Right cardiac atrium (tissue), 5 donors: ENCODE data around the gene ABHD16B. TPM values are rescaled to one million over a fixed set of nuclear protein-coding genes. Genes with fewer than 3 reads are reported as not detected.

Experiments used
- ATAC-seq, 2 donors: fragments of 200-7000 bp; cut with Tn5 transposase; one replicate each; pipeline versions ENCODE4 v1.8.0 to v1.9.1; 2020; ENCODE audit warnings: moderate library complexity in 2 of 2, mild to moderate bottlenecking in 1 of 2
- DNase-seq, 3 donors: peaks; one replicate each; pipeline ENCODE4 v3.0.0-alpha.2; 2020
- H3K27ac ChIP-seq: one replicate; pipeline ENCODE4 v1.5.1; 2013; ENCODE audit warnings: mild to moderate bottlenecking, low read length, control low read depth, moderate library complexity
- H3K27me3 ChIP-seq: one replicate; pipeline ENCODE4 v1.6.1; 2013; ENCODE audit not compliant: control insufficient read depth, insufficient read depth
- H3K4me1 ChIP-seq: one replicate; pipeline ENCODE4 v1.6.1; 2013; ENCODE audit warnings: low read length; ENCODE audit not compliant: control insufficient read depth, insufficient read depth
- H3K4me3 ChIP-seq: one replicate; pipeline ENCODE4 v1.5.1; 2013; ENCODE audit warnings: low read length, control low read depth
- H3K9me3 ChIP-seq: one replicate; pipeline ENCODE4 v1.6.1; 2013; ENCODE audit warnings: low read length; ENCODE audit not compliant: control insufficient read depth
- WGBS: extraction: QIAGEN DNeasy Blood & Tissue Kit; methylation state at CpG from one replicate; pipeline ENCODE4 v1.1.7; 2013; 5-methylcytosine and 5-hydroxymethylcytosine counted together
- intact Hi-C, 4 donors: fragments of 100-400 bp; cut with DNase I; formaldehyde crosslinking; loops; one replicate each; pipeline versions ENCODE4 v1.11.0 to v1.14.0; 2022 to 2023
- polyA plus RNA-seq: library from polyadenylated mRNA; stranded (reverse); fragments of 200-250 nt; gene quantifications from one replicate; pipeline ENCODE4 v1.2.3, GENCODE V29; 2013
- total RNA-seq, 4 donors: library from RNA; stranded (reverse); fragmentation: NEBNext Ultra II Directional; extraction: Animal tissue kit (Norgen Biotek cat#: 25700); gene quantifications; one replicate each; pipeline ENCODE4 v1.2.1, GENCODE V29; 2021
- donor health status: healthy with polysubstance abuse.
- donor health status: DM: no; HTN: yes; CAD: no.
- donor health status: DM: no; HTN: no; CAD: no.
- donor health status: DM: no; HTN: yes; CAD: no; lungs with severe emphysema.
- donor health status: DM: yes; HTN: yes; CAD: no.

Gene ABHD16B
- total and polyA plus RNA-seq, 5 donors, result 0.54 TPM; not detected in 4

DNA sequence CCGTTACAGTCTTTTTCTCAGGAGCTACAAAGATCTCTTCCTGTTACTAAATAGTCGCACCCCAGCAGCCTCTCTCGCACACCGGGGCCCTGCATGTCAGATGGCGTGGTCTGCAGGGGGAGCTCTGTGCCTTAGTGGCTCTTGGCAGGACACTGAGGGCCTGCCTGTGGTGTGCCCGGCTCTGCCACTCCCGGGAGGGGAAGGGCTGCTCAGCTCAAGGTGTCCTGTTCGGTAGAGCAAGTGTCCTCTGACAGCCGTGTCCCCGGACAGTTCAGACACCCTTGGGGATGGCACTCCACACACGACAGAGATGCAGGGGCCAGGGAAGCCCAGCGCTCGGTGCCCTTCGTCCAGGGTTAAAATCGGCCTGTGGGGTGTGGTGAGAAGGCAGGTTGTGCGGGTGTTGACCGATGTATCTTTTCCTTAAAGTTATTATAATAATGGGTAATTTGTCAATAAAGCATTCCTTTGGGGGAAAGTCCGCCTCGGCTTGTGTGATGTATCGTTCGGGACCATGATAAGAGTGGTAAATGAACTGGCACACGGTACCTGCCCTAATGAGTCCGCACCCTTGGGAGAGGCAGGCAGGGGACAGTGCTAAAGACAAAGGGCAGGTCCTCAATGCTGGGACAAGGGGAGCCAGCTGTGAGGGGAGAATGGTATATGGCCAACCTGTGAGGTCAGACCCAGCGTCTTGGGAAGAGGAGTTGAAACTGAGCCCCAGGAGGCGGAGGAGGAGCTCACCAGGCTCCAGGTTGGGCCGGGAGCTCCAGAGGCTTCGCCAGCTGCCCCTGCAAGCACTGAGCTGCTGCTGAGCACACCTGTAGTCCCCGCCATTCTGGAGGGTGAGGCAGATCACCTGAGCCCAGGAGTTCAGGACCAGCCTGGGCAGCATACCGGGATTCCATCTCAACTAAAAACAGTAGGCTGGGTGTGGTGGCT is 30.0 kb downstream of the ABHD16B start:
- ATAC-seq (no peak), DNase-seq (no peak)
- H3K27ac ChIP-seq, result no peak overlapping the region
- H3K27me3 ChIP-seq, result no peaks in the 10 kb centered on the region
- H3K4me3 ChIP-seq, result no peak overlapping the region
- no peaks in the 10 kb centered on the region for H3K9me3 ChIP-seq
- intact Hi-C loops, result loop anchor here in 1 of 4 donors (10.0 kb wide), 1 partner anchor 83 kb away; the partner anchor contains the start of gene SAMD10
- peaks cover 4% of the 10 kb centered on the region for H3K4me1 ChIP-seq
- 86% methylated on average over 29 of the region's 29 CpGs for WGBS

DNA sequence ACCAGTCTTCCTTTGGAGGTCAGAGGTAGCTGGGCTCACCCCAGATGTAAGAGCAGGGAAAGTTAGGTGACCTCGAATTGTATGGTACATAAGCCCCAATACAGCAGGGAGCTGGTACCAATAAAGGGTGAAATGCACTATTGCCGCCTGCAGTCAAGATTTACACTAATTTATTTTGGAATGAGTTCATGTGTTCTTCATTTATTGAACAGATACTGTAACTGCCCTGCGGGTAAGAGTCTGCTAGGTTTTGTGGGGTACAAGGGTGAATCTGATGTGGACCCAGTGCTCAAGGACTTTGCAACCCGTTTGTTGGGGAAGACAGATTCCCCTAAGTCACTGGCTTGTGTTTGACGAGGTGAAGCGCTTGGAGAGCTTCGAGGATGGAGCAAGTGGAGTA is 31.1 kb downstream of the ABHD16B start:
- Histone ChIP-seq H3K4me3 (no peak overlapping the region), H3K9me3 (no peaks in the 10 kb centered on the region), H3K27me3 (no peaks in the 10 kb centered on the region), H3K4me1 (peaks cover 6% of the 10 kb centered on the region), H3K27ac (no peak overlapping the region)
- DNase-seq, result peak in 1 of 3 donors; percentile 13
- no peak for ATAC-seq
- intact Hi-C loops, result loop anchor here in 1 of 4 donors (10.0 kb wide), 1 partner anchor 82 kb away; the partner anchor contains the start of gene SAMD10
- WGBS, result 84% methylated on average over 7 of the region's 7 CpGs

DNA sequence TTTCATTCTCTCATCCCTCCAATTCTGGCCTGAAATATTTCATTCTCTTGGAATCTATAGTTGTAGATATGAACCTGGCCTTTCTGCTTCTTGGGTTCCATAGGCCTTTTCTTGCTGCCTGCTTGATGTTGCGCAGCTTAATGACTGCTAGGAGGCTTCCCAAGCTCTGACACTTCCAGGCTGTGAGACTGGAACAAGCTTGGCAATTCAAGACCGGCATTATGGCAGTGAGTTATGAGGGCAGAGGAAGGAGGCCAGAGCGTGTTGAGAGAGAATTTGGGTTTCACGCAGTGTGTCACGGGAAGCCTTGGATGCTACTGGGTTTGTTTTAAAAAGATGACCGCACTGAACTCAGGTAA is 32.7 kb downstream of the ABHD16B start:
- DNase-seq (no peak), ATAC-seq (no peak)
- no peaks in the 10 kb centered on the region for H3K9me3 ChIP-seq
- H3K4me1 ChIP-seq, result peaks cover 12% of the 10 kb centered on the region
- no peaks in the 10 kb centered on the region for H3K27me3 ChIP-seq
- 28% methylated on average over 6 of the region's 6 CpGs for WGBS
- intact Hi-C loops, result loop anchor here in 1 of 4 donors (10.0 kb wide), 1 partner anchor 81 kb away; the partner anchor contains the start of gene SAMD10
- peak overlapping the region; percentile 99 for H3K4me3 ChIP-seq
- peak overlapping the region; percentile 75 for H3K27ac ChIP-seq

DNA sequence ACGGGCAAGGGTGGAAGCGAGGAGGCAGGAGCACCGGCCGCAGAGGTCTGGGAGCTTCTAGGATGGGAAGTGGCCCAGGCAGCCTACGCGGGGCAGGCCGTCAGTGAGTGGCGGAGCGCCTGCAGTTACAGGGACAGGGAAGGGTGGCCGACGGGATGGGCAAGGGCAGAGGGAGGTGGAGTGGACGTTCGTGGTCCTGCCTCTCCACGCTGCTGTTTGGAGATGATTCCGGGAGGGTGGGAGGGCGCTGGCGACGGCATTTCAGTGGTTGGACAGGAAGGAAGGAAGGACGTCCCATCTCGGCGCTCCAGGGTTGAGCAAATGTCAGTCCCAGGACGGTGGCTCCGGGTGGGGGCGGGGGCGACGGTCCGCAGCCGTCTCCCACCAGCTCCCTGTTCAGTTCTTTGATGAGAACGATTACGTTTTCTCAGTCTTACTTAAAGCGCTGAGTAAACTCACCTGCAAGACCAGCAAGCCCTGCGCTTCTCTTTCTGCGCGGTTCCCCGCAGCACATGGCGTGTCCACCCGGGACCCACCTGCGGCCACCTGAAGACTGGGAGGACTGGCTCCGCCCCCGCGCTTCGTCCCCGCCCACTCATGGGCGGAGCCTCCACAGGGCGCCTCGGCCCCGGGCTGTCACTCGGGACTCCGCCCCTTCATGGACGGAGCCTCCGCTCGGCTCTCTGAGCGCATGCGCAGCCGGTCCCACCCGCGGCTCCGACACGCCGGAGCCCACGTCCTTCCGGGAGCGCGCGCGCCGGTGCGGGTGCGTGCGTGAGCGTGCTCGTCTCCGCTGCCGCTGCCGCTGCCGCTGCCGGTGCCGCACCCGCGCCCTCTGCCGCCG is 33.3 kb downstream of the ABHD16B start, which contains the start of gene DNAJC5:
TSS of gene DNAJC5 (plus strand) at position 769 of the 844 bp plus-strand sequence. CDS start 33,220 bp downstream, outside the sequence.
- Histone ChIP-seq H3K27me3 (no peaks in the 10 kb centered on the region), H3K9me3 (no peaks in the 10 kb centered on the region), H3K4me1 (peaks cover 12% of the 10 kb centered on the region), H3K27ac (peak within 1 kb of the TSS; percentile 75), H3K4me3 (peak within 1 kb of the TSS; percentile 99)
- WGBS, result 1% methylated on average over 82 of the region's 82 CpGs
- peak; percentile 95 for ATAC-seq
- intact Hi-C loops, result loop anchor here in 1 of 4 donors (10.0 kb wide), 1 partner anchor 80 kb away; the partner anchor contains the start of gene SAMD10
- DNase-seq, result peak; percentile 97 to 99 (median 99)

GRCh38 chr20:63895202-63895951 is 34.1 kb downstream of the ABHD16B start:
- H3K27ac ChIP-seq, result no peak overlapping the region
- intact Hi-C loops, result loop anchor here in 1 of 4 donors (10.0 kb wide), 1 partner anchor 79 kb away; the partner anchor contains the start of gene SAMD10
- 1% methylated on average over 86 of the region's 87 CpGs for WGBS
- ATAC-seq (no peak), DNase-seq (no peak)
- H3K9me3 ChIP-seq, result no peaks in the 10 kb centered on the region
- H3K4me3 ChIP-seq, result peak overlapping the region; percentile 99
- H3K4me1 ChIP-seq, result peaks cover 12% of the 10 kb centered on the region
- no peaks in the 10 kb centered on the region for H3K27me3 ChIP-seq

- DNase-seq (no peak), ATAC-seq (no peak)
- H3K4me3 ChIP-seq, result peak overlapping the region; percentile 99
- WGBS, result 2% methylated on average over 5 of the region's 5 CpGs
- no peaks in the 10 kb centered on the region for H3K27me3 ChIP-seq
- peaks cover 12% of the 10 kb centered on the region for H3K4me1 ChIP-seq
- no peak overlapping the region for H3K27ac ChIP-seq
- intact Hi-C loops, result loop anchor here in 1 of 4 donors (10.0 kb wide), 1 partner anchor 79 kb away; the partner anchor contains the start of gene SAMD10
- H3K9me3 ChIP-seq, result no peaks in the 10 kb centered on the region
These were observed 34.6 kb downstream of the ABHD16B start for GRCh38 chr20:63895952-63896263.

GRCh38 chr20:63896264-63897105 is 35.2 kb downstream of the ABHD16B start:
- Histone ChIP-seq H3K27ac (peak overlapping the region; percentile 29), H3K4me1 (peaks cover 12% of the 10 kb centered on the region), H3K9me3 (no peaks in the 10 kb centered on the region), H3K4me3 (peak overlapping the region; percentile 99), H3K27me3 (no peaks in the 10 kb centered on the region)
- DNase-seq, result peak; percentile 57 to 84 (median 82)
- peak; percentile 16 to 21 for ATAC-seq
- WGBS, result 13% methylated on average over 18 of the region's 18 CpGs
- intact Hi-C loops, result loop anchor here in 1 of 4 donors (10.0 kb wide), 1 partner anchor 78 kb away; the partner anchor contains the start of gene SAMD10

- no peak overlapping the region for H3K4me3 ChIP-seq
- intact Hi-C loops, result loop anchor here in 1 of 4 donors (10.0 kb wide), 1 partner anchor 77 kb away; the partner anchor contains the start of gene SAMD10
- ATAC-seq, result no peak
- H3K27me3 ChIP-seq, result no peaks in the 10 kb centered on the region
- H3K9me3 ChIP-seq, result no peaks in the 10 kb centered on the region
- WGBS, result 86% methylated on average over 6 of the region's 6 CpGs
- H3K4me1 ChIP-seq, result peaks cover 12% of the 10 kb centered on the region
- no peak overlapping the region for H3K27ac ChIP-seq
- DNase-seq, result no peak
These were observed 36.8 kb downstream of the ABHD16B start for GRCh38 chr20:63897978-63898561.

GRCh38 chr20:63898882-63899558 is 37.7 kb downstream of the ABHD16B start:
- peaks cover 11% of the 10 kb centered on the region for H3K4me1 ChIP-seq
- H3K27ac ChIP-seq, result no peak overlapping the region
- no peak overlapping the region for H3K4me3 ChIP-seq
- no peaks in the 10 kb centered on the region for H3K27me3 ChIP-seq
- intact Hi-C loops, result loop anchor here in 1 of 4 donors (10.0 kb wide), 1 partner anchor 76 kb away; the partner anchor contains the start of gene SAMD10
- H3K9me3 ChIP-seq, result no peaks in the 10 kb centered on the region
- WGBS, result 55% methylated on average over 10 of the region's 10 CpGs
- DNase-seq, result no peak
- no peak for ATAC-seq
